Measurements from ENCODE around the gene MOB4. TPM values are rescaled to one million over a fixed set of nuclear protein-coding genes. Genes with fewer than 3 reads are reported as not detected.
"Not testable (repeated sequence)": the region's sequence is repeated elsewhere in the genome, so short reads cannot be mapped to it uniquely, and the experiment has no call there.

The MOB4 gene
- total RNA-seq = 10 to 100 TPM; 13.4 to 20.1 TPM

GRCh38 chr2:197515739-197516392, at the start of gene MOB4:
Gene MOB4, plus strand, starts transcription at chr2:197516066. Its CDS starts 21 bp downstream, at chr2:197516087.
- peak; percentile 98 for ATAC-seq (replicated peaks)
- H3K27ac Mint-ChIP-seq = peak within 1 kb of the TSS; percentile 96
- no peaks in the 10 kb centered on the region for H3K27me3 Mint-ChIP-seq
- H3K4me1 Mint-ChIP-seq = peaks cover 9% of the 10 kb centered on the region
- H3K4me3 Mint-ChIP-seq = peak within 1 kb of the TSS; percentile 95
- H3K9me3 Mint-ChIP-seq = no peaks in the 10 kb centered on the region
- H3K36me3 Mint-ChIP-seq (ENCODE audit: low read depth) = peaks cover 27% of the 10 kb centered on the region

GRCh38 chr2:197472166-197472565, 43.7 kb upstream of the MOB4 start:
- no peaks in the 10 kb centered on the region for H3K27me3 Mint-ChIP-seq
- H3K4me1 Mint-ChIP-seq = no peaks in the 10 kb centered on the region
- no peak for ATAC-seq (replicated peaks)
- H3K9me3 Mint-ChIP-seq = no peaks in the 10 kb centered on the region
- peak overlapping the region; percentile 48 for H3K27ac Mint-ChIP-seq
- no peak overlapping the region for H3K4me3 Mint-ChIP-seq
- peaks cover 91% of the 10 kb centered on the region for H3K36me3 Mint-ChIP-seq (ENCODE audit: low read depth)

DNA sequence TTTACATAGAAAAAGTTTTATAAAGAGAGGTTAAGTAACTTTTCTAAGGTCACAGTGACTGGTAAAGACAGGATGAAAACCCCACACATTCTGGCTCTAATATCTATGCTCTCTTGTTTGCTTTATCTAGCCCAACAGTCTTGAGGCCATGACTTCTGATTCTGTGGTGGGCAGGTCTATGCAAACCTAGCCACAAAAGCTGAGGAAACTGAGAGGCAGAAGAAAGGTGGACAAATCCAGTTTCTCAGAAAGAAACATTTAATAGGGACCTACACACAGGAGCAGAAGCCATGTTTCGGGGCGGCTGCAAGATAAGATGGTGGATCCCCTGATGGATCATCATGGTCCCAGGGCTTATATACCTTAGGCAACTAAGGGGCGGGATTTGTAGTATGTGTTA, 38.1 kb upstream of the MOB4 start:
- ATAC-seq (replicated peaks) = no peak
- Mint-ChIP-seq H3K27me3 (no peaks in the 10 kb centered on the region), H3K36me3 (ENCODE audit: low read depth) (peaks cover 68% of the 10 kb centered on the region), H3K27ac (peak overlapping the region; percentile 61), H3K4me3 (no peak overlapping the region), H3K4me1 (peaks cover 8% of the 10 kb centered on the region), H3K9me3 (no peaks in the 10 kb centered on the region)

DNA sequence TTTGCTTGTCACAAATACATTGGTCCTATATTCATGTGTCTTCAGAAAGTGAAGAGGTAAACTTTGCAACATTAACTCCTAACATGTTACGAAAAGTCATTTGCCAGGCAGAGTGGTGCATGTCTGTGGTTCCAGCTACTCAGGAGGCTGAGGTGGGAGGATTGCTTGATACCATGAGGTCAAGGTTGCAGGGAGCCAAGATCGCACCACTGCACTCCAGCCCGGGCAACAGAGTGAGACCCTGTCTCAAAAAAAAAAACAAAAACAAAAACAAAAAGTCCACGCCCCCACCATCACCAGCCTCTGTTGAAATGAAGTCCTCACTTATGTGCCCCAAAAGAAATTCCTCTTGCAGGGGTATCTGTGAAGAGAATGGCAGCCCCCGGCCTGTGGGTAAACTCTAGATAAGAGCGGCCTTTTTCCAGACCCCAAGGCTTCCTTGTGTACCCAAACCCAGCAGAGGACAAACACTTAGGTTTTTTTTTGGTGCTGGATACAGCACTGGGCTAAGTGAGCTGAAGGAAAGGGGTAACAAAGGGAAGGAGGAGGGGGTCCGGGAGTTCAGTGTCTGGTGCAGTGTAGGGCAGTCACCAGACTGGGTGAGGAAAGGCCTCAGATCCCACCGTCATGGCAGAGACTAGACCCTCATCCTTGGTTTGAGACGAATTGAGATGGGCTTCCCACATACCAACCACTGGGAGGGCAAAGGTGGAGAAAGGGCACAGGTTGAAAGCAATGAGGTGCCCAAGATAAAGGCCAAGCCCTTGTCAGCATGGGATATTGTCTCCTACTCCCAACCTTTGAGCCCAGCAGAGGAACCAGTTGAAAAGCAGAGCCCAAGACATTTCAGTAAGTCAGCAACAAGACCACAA, 35.5 kb upstream of the MOB4 start:
- H3K27me3 Mint-ChIP-seq = no peaks in the 10 kb centered on the region
- peaks cover 9% of the 10 kb centered on the region for H3K4me1 Mint-ChIP-seq
- peaks cover 66% of the 10 kb centered on the region for H3K36me3 Mint-ChIP-seq (ENCODE audit: low read depth)
- no peak for ATAC-seq (replicated peaks)
- H3K27ac Mint-ChIP-seq = no peak overlapping the region
- H3K4me3 Mint-ChIP-seq = no peak overlapping the region
- no peaks in the 10 kb centered on the region for H3K9me3 Mint-ChIP-seq

DNA sequence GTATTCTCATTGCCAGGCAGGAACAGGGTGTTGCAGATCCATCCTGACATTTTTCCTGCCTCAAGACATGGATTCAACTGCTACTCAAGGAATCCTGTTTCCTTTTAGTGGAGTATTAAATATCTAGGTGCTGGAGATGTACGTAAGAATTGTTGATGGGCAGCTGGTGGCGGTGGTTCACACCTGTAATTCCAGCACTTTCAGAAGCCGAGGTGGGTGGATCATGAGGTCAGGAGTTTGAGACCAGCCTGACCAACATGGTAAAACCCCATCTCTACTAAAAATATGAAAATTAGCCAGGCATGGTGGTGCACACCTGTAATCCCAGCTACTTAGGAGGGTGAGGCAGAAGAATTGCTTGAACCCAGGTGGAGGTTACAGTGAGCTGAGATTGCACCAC, 31.6 kb upstream of the MOB4 start:
- not testable (repeated sequence) for H3K4me1 Mint-ChIP-seq; H3K9me3 Mint-ChIP-seq; H3K27ac Mint-ChIP-seq; H3K27me3 Mint-ChIP-seq; H3K4me3 Mint-ChIP-seq; ATAC-seq (replicated peaks)
- H3K36me3 Mint-ChIP-seq (ENCODE audit: low read depth) = peaks cover 71% of the 10 kb centered on the region

DNA sequence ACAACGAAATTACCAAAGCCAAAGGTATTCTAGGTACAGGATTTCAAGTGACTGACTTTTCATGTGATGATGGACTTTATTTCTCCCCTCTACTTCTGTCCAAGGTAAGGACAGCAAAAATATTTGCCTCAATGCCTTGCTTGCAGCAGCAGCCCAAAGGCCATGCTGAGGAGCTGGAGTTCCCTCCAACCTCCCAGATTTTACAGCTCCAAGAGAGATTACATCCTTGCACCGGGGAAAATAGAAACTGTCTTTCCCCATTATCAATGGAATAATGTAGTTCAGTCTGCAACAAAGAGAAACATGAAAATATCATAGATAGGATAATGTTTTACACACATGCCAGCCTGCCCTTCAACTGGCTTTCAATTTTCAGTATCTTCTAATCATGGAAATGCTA, 29.7 kb upstream of the MOB4 start:
- H3K36me3 Mint-ChIP-seq (ENCODE audit: low read depth) = peaks cover 79% of the 10 kb centered on the region
- H3K4me1 Mint-ChIP-seq = peaks cover 5% of the 10 kb centered on the region
- H3K27ac Mint-ChIP-seq = peak overlapping the region; percentile 78
- no peaks in the 10 kb centered on the region for H3K9me3 Mint-ChIP-seq
- H3K27me3 Mint-ChIP-seq = no peaks in the 10 kb centered on the region
- ATAC-seq (replicated peaks) = no peak
- H3K4me3 Mint-ChIP-seq = no peak overlapping the region

DNA sequence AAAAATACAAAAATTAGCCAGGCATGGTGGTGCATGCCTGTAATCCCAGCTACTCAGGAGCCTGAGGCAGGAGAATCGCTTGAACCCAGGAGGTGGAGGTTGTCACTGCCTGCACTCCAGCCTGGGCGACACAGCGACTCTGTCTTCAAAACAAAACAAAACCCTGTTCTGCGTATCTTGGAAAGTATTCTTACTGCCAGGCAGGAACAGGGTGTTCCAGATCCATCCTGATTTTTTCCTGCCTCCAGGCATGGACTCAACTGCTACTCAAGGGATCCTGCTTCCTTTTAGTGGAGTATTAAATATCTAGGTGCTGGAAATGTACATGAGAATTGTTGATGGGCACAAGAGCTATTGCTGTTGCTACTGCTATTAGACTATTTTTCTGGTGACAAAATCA, 28.5 kb upstream of the MOB4 start:
- Mint-ChIP-seq H3K27me3 (no peaks in the 10 kb centered on the region), H3K27ac (no peak overlapping the region), H3K4me1 (peaks cover 5% of the 10 kb centered on the region), H3K36me3 (ENCODE audit: low read depth) (peaks cover 91% of the 10 kb centered on the region), H3K9me3 (no peaks in the 10 kb centered on the region), H3K4me3 (no peak overlapping the region)
- no peak for ATAC-seq (replicated peaks)

DNA sequence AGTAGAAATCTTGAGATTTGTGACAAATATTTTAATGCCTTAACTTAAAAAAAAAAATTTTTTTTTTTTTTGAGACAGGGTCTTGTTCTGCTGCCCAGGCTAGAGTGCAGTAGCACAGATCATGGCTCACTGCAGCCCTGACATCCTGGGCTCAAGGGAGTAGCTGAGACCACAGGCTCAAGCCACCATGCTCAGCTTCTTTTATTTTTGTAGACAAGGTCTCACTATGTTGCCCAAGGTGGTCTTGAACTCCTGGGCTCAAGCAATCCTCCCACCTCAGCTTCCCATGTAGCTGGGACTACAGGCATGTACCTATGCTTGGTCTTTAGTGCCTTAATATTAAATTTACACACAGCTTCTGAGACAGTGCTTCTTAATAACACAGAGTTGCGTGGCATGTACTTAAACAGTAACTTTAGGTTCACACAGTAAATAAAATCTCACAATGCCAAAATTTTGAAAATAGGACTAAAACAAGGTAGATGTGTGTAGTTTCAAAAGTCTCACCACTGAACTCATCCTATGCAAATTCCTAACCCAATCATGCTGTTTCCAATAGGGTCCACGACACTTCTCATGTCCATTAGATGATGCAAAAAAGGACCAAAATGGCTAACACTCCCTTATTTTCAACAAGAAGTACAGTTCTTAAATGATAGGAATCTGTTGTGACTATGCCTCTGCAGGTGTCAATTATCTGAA, 20.3 kb upstream of the MOB4 start:
- Mint-ChIP-seq H3K27me3 (no peaks in the 10 kb centered on the region), H3K4me1 (peaks cover 13% of the 10 kb centered on the region), H3K36me3 (ENCODE audit: low read depth) (peaks cover 94% of the 10 kb centered on the region), H3K4me3 (peak overlapping the region; percentile 98), H3K9me3 (no peaks in the 10 kb centered on the region), H3K27ac (peak overlapping the region; percentile 28)
- no peak for ATAC-seq (replicated peaks)

DNA sequence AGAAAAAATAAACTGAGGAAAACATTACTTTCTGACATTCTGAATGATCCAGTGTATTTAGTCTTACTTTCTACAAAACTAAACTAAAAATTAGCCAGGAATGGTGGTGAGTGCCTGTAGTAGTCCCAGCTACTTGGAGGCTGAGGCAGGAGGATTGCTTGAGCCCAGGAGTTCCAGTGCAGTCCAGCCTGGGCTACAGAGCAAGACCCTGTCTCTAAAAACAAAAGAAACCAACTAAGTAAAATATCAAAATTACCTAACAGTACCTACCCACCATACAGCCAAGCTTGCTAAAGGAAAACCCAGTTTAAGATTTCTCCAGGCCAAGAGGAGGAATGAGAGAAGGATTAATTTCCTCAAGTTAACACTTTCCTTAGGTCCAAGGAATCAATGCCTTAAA, 19.2 kb upstream of the MOB4 start:
- no peak for ATAC-seq (replicated peaks)
- Mint-ChIP-seq H3K9me3 (no peaks in the 10 kb centered on the region), H3K36me3 (ENCODE audit: low read depth) (peaks cover 94% of the 10 kb centered on the region), H3K4me3 (peak overlapping the region; percentile 98), H3K27ac (peak overlapping the region; percentile 28), H3K4me1 (peaks cover 13% of the 10 kb centered on the region), H3K27me3 (no peaks in the 10 kb centered on the region)

GRCh38 chr2:197497326-197497725, 18.5 kb upstream of the MOB4 start:
- H3K36me3 Mint-ChIP-seq (ENCODE audit: low read depth) = peaks cover 94% of the 10 kb centered on the region
- no peak for ATAC-seq (replicated peaks)
- H3K4me1 Mint-ChIP-seq = peaks cover 13% of the 10 kb centered on the region

GRCh38 chr2:197498235-197498936, 17.5 kb upstream of the MOB4 start:
- Mint-ChIP-seq H3K27me3 (no peaks in the 10 kb centered on the region), H3K27ac (peak overlapping the region; percentile 95), H3K9me3 (no peaks in the 10 kb centered on the region), H3K36me3 (ENCODE audit: low read depth) (peaks cover 94% of the 10 kb centered on the region), H3K4me1 (peaks cover 13% of the 10 kb centered on the region), H3K4me3 (peak overlapping the region; percentile 98)
- ATAC-seq (replicated peaks) = no peak

More at GRCh38 chr2:197497326-197497725, 18.5 kb upstream of the MOB4 start:
- Mint-ChIP-seq H3K9me3 (no peaks in the 10 kb centered on the region), H3K4me3 (peak overlapping the region; percentile 98), H3K27me3 (no peaks in the 10 kb centered on the region), H3K27ac (peak overlapping the region; percentile 95)

- peaks cover 94% of the 10 kb centered on the region for H3K36me3 Mint-ChIP-seq (ENCODE audit: low read depth)
- H3K4me3 Mint-ChIP-seq = peak overlapping the region; percentile 98
- H3K4me1 Mint-ChIP-seq = peaks cover 13% of the 10 kb centered on the region
- peak; percentile 22 for ATAC-seq (replicated peaks)
- H3K9me3 Mint-ChIP-seq = no peaks in the 10 kb centered on the region
- H3K27ac Mint-ChIP-seq = peak overlapping the region; percentile 95
- H3K27me3 Mint-ChIP-seq = no peaks in the 10 kb centered on the region
These were observed 16.8 kb upstream of the MOB4 start for GRCh38 chr2:197498937-197499593.

DNA sequence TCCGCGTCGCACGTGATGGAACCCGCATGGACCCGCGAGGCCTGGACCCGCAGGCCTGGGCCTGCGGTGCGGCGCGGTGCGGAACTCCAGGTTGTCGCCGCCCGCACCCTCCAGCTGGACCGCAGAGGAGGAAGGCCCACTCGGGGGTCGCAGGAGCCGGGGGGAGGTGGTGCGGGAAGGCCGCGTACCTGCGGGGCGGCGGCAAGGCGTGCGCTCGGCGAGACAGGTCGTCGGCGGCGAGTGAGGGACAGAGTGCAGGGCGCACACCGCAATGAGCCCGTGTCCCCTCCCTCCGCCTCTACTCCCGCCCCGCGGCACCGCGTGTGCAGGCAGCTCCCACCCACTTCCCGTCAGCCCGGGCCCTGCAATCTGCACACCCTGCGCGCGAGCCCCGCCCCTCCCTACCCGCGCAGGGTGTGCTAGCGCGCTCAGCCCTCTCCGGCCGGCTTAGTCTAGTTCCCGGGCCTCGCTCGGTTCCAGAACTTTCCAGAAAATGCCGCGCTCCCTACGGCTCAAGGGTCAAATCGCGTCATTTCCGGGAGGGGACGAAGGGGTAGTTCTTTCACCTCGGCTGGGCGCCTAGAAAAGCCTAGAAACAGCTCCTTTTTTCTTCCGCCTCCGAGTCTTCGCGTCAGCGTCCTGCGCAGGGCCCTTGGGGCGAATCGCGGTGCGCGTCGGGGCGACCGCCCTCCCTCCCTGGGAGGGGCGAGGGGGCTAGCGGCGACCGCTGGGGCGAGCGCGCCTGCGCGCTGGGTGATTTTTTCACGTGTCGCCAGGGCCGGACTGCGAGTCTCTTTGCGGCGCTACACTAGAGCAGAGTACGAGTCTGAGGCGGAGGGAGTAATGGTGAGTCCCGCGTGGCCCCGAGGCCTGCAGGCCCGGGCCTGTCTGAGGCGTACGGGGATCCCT, 16.0 kb upstream of the MOB4 start, which contains the start of the genes HSPD1 and HSPE1:
Gene HSPD1 (minus strand): TSS at position 247 of the 909 bp plus-strand sequence. CDS start 992 bp downstream, outside the sequence.
Gene HSPE1 (plus strand): TSS at position 786 of the 909 bp plus-strand sequence. CDS start 58 bp downstream, at position 844.
- ATAC-seq (replicated peaks) = peak; percentile 88
- no peaks in the 10 kb centered on the region for H3K9me3 Mint-ChIP-seq
- no peaks in the 10 kb centered on the region for H3K27me3 Mint-ChIP-seq
- peaks cover 94% of the 10 kb centered on the region for H3K36me3 Mint-ChIP-seq (ENCODE audit: low read depth)
- peak within 1 kb of the TSS; percentile 98 for H3K4me3 Mint-ChIP-seq
- H3K27ac Mint-ChIP-seq = peak within 1 kb of the TSS; percentile 95
- peaks cover 17% of the 10 kb centered on the region for H3K4me1 Mint-ChIP-seq

All from activated T-helper 17 cell treated with anti-CD3 and anti-CD28 coated beads, Interleukin-2, amount 50 U/mL, for 72 hours (primary cell).